Neural crest cell (in vitro differentiated cells): ENCODE measurements around the gene APOO. TPM values are rescaled to one million over a fixed set of nuclear protein-coding genes. Genes with fewer than 3 reads are reported as not detected.

Experiments
- DNase-seq: peaks from one replicate; pipeline ENCODE4 v3.0.0; 2021; ENCODE audit warnings: low read depth, mixed read lengths, low spot score
- H3K27ac Mint-ChIP-seq: one replicate; pipeline ENCODE4 v1.8.0; 2021; ENCODE audit warnings: mild to moderate bottlenecking, mixed read lengths; ENCODE audit not compliant: unreplicated experiment
- H3K27me3 Mint-ChIP-seq: 2 replicates; pipeline ENCODE4 v1.8.0; 2021; ENCODE audit warnings: low read depth, mild to moderate bottlenecking, mixed read lengths
- H3K36me3 Mint-ChIP-seq: 2 replicates; pipeline ENCODE4 v1.8.0; 2021; ENCODE audit warnings: low read depth, mild to moderate bottlenecking, mixed read lengths
- H3K4me1 Mint-ChIP-seq: 2 replicates; pipeline ENCODE4 v1.8.0; 2021; ENCODE audit warnings: mixed read lengths
- H3K4me3 Mint-ChIP-seq: one replicate; pipeline ENCODE4 v1.8.0; 2021; ENCODE audit warnings: mild to moderate bottlenecking, mixed read lengths
- H3K9me3 Mint-ChIP-seq: 2 replicates; pipeline ENCODE4 v1.8.0; 2021; ENCODE audit warnings: mixed read lengths
- total RNA-seq: library from RNA; stranded (reverse); gene quantifications from 2 replicates; pipeline ENCODE4 v1.2.1, GENCODE V29; 2021
- TF ChIP-seq, protein P1 (sequence below): fragments of 200-600 bp; sonication (generic); conservative IDR thresholded peaks from 2 replicates; pipeline ENCODE4 v1.5.0; 2021; ENCODE audit warnings: antibody characterized with exemption, mild to moderate bottlenecking

APOO gene
- total RNA-seq, 1 donor from 2014 or later = 91.0 TPM

- Mint-ChIP-seq H3K36me3 (peaks cover 15% of the 10 kb centered on the region), H3K9me3 (no peaks in the 10 kb centered on the region), H3K27ac (no peak overlapping the region), H3K27me3 (no peaks in the 10 kb centered on the region), H3K4me1 (peaks cover 59% of the 10 kb centered on the region), H3K4me3 (peak overlapping the region; percentile 98)
- no peak for DNase-seq
- TF ChIP-seq, protein P1, sequence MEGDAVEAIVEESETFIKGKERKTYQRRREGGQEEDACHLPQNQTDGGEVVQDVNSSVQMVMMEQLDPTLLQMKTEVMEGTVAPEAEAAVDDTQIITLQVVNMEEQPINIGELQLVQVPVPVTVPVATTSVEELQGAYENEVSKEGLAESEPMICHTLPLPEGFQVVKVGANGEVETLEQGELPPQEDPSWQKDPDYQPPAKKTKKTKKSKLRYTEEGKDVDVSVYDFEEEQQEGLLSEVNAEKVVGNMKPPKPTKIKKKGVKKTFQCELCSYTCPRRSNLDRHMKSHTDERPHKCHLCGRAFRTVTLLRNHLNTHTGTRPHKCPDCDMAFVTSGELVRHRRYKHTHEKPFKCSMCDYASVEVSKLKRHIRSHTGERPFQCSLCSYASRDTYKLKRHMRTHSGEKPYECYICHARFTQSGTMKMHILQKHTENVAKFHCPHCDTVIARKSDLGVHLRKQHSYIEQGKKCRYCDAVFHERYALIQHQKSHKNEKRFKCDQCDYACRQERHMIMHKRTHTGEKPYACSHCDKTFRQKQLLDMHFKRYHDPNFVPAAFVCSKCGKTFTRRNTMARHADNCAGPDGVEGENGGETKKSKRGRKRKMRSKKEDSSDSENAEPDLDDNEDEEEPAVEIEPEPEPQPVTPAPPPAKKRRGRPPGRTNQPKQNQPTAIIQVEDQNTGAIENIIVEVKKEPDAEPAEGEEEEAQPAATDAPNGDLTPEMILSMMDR = no peak
Measured at GRCh38 chrX:23785580-23785979, 122.2 kb downstream of the APOO start.

GRCh38 chrX:23784470-23785331 is 123.0 kb downstream of the APOO start:
- TF ChIP-seq, protein P1 = no peak
- no peaks in the 10 kb centered on the region for H3K9me3 Mint-ChIP-seq
- H3K36me3 Mint-ChIP-seq = peaks cover 15% of the 10 kb centered on the region
- DNase-seq = no peak
- H3K4me3 Mint-ChIP-seq = peak overlapping the region; percentile 98
- no peaks in the 10 kb centered on the region for H3K27me3 Mint-ChIP-seq
- H3K27ac Mint-ChIP-seq = no peak overlapping the region
- peaks cover 54% of the 10 kb centered on the region for H3K4me1 Mint-ChIP-seq

GRCh38 chrX:23783589-23784469 is 123.9 kb downstream of the APOO start:
- TF ChIP-seq, protein P1 = no peak
- peak overlapping the region; percentile 98 for H3K4me3 Mint-ChIP-seq
- no peak for DNase-seq
- peak overlapping the region; percentile 73 for H3K27ac Mint-ChIP-seq
- H3K36me3 Mint-ChIP-seq = peaks cover 15% of the 10 kb centered on the region
- no peaks in the 10 kb centered on the region for H3K27me3 Mint-ChIP-seq
- peaks cover 51% of the 10 kb centered on the region for H3K4me1 Mint-ChIP-seq
- H3K9me3 Mint-ChIP-seq = no peaks in the 10 kb centered on the region

Other genes starting within 250 kb of the APOO start
- gene PRDX4, start 240.4 kb downstream of the APOO start, total RNA-seq = 168 and 171 TPM in 2 replicates
- 61.8 and 62.2 TPM in 2 replicates for gene ACOT9, start 164.7 kb downstream of the APOO start, total RNA-seq
- gene SAT1, start 124.8 kb downstream of the APOO start, total RNA-seq = 106 and 108 TPM in 2 replicates
- 0.26 TPM in 1 of 2 replicates, not detected in the other for gene CXorf58, start 68 bp upstream of the APOO start, total RNA-seq
- 16.5 and 17.1 TPM in 2 replicates for gene KLHL15, start 119.2 kb upstream of the APOO start, total RNA-seq
- 426 and 440 TPM in 2 replicates for gene EIF2S3, start 147.0 kb upstream of the APOO start, total RNA-seq
- 83.6 and 88.4 TPM in 2 replicates for gene ZFX, start 241.8 kb upstream of the APOO start, total RNA-seq